ENCODE results near the gene MCRIP1.

GRCh38 chr17:81870131-81870980, 37.3 kb upstream of the MCRIP1 start:
- no peak for TF ChIP-seq CTCF (IDR thresholded peaks at IDR 0.05; ENCODE audit: low read length)
- no peak for TF ChIP-seq EZH2 (IDR thresholded peaks at IDR 0.05; ENCODE audit: borderline replicate concordance, low read length)

Measured in OCI-LY1 (cell line).